Putamen (tissue), 1 donor: ENCODE results near the gene HSPA4L.

Experiments used
- DNase-seq: peaks from one replicate; pipeline ENCODE4 v3.0.0-alpha.2; 2016; ENCODE audit warnings: low spot score

HSPA4L gene

GRCh38 chr4:127782275-127783025 lies at the start of gene HSPA4L:
TSS of gene HSPA4L (plus strand) at chr4:127782322. CDS start at chr4:127782551, 229 bp downstream.
- DNase-seq = peak; percentile 55

DNA sequence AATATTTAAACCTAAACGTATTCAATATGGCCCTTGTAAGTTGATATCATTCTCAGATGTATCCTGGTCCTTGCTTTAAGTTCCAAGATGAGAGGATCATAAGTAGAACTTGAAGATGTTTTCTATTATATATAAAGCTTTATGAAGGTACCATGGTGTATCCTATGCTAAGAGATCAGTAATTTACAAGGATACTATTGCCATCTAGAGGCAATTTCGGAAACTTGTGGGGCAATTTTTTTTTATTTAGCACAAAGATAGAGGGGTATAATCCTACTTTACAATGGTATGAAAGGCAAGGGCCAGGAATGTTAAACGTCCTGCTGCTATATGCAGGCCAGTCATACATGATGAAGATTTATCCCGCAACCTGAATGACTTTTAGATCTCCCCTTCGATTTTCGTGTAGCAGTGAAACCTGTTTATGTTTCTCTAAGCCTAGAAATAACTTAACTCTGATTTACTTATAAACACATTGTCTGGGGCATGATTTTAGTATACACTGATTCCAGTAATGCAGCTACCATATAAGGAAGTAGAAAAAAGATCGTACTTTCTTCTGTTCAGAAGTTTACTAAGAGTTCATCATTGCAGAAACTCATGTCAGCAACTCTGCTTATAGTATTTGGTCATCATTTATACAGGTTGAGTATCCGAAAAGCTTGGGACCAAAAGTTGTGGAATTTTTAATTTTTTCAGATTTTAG lies 49.3 kb upstream of the HSPA4L start:
- DNase-seq = peak; percentile 24

GRCh38 chr4:127734976-127735375 lies 47.1 kb upstream of the HSPA4L start:
- no peak for DNase-seq

DNA sequence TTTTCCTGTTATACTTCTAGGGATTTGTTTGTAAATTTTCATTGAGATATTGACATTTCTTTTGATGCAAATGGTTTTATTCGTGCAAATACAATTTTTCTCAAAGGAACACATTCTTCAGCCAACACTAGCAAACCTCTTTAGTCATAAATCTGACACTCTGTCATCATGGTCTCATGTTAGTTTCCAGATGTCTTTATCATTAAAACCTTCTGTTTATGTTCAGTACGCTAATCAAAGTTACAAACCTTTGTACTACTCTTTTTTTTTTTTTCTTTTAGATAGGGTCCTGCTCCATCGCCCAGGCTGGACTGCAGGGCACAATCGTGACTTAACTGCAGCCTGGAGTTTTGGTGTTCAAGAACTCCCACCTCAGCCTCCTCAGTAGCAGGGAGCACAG lies 44.8 kb upstream of the HSPA4L start:
- DNase-seq = no peak

DNA sequence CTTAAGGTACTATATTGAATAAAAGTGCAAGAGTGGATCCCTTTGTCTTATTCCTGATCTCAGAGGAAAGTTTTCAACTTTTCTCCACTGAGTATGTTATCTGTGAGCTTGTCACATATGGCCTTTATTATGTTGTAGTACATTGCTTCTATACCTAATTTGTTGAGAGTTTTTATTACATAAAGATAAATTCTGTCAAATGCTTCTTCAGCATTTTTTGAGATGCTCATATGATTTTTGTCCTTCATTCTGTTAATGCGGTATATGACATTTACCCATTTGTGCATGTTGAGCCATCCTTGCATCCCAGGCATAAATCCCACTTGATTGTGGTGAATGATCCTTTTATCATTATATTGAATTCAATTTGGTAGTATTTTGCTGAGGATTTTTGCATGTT lies 40.9 kb upstream of the HSPA4L start:
- DNase-seq = no peak

GRCh38 chr4:127747883-127748282 lies 34.2 kb upstream of the HSPA4L start:
- no peak for DNase-seq

DNA sequence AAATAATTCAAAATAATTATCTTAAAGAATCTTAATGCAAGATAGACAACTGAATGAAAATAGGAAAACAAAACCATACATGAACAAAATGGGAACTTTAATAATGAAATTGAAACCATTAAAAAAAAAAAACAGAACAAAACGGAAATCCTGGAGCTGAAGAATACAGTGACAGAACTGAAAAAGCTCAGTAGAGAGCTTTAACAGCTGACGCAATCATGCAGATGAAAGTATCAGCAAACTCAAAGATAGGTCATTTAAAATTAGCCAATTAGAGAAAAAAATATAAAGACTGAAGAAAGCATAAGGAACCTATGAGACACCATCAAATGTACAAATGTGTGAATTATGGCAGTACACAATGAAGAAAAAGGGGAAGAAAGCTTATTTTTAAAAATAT lies 33.2 kb upstream of the HSPA4L start:
- no peak for DNase-seq

- no peak for DNase-seq
These were observed 25.2 kb upstream of the HSPA4L start for GRCh38 chr4:127756906-127757305.

GRCh38 chr4:127759228-127759820 lies 22.8 kb upstream of the HSPA4L start:
- no peak for DNase-seq

DNA sequence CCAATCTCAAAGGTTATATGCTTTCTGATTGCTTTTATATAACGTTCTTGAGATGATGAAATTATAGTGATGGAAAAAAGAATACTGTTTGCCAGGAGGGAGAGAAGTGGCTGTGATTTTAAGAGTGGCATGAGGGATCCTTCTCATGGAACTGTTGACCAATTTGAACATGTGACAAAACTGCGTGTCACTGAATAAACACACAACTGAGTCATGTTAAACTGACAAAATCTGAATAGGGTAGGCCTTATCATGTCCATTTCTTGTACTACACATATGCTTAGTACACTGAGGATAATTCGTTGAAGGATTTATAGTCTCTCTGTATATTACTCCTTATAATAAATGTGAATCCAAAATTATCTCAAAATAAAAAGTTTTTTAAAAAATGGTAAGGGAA lies 22.2 kb upstream of the HSPA4L start:
- no peak for DNase-seq

DNA sequence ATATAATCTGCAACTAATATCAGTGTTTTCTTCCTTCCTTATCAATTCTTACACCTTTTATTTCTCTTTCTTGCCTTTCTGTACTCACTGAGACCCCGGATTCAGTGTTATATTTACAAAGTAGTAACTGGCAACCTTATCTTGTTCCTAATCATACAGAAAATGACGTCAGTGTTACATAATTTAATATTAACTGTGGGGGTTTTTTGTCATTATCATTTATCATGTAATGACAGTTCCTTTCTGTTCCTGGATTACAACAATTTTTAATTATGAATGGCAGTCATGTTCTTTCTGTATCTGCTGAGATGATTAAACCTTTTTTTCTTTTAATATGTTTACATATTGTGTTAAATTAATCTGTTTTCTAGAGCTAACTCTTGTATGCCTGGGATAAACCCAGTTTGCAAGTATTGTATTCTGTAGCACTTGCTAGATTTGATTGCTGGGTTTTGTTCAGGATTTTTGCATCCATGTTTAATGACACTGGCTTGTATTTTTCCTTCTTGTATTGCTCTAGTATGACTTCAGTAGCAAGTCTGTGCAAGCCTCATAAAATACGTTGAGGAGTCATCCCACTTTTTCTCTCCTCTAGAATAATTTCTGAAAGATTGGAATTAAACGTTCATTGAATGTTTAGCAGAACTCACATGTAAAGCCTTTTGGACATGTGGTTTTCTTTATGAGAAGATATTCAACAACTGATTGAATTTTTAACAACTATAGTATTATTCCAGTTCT lies 10.4 kb upstream of the HSPA4L start:
- DNase-seq = no peak

DNA sequence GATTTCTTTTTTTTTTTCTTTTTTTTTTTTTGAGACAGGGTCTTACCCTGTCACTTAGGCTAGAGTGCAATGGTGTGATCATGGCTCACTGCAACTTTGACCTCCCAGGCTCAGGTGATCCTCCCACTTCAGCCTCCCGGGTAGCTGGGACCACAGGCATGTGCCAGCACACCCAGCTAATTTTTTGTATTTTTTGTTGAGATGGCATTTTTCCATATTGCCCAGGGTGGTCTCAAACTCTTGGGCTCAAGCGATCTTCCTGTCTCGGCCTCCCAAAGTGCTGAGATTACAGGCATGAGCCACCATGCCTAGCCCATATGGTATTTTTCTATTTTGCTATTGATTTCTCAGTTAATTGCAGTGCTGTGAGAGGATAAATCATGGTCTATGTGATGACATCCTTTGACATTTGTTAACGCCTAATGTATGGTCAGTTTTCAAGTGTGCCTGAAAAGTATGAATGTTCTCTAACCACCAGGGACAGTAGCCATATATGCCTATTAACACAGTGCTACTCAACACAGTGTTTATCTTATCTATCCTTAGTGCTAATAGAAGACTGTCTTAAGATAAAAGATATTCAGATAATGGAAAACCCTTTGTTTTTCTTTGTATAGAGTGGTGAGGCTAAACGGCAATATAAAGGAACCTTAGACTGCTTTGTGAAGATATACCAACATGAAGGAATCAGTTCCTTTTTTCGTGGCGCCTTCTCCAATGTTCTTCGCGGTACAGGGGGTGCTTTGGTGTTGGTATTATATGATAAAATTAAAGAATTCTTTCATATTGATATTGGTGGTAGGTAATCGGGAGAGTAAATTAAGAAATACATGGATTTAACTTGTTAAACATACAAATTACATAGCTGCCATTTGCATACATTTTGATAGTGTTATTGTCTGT lies 9.1 kb upstream of the HSPA4L start:
- no peak for DNase-seq

DNA sequence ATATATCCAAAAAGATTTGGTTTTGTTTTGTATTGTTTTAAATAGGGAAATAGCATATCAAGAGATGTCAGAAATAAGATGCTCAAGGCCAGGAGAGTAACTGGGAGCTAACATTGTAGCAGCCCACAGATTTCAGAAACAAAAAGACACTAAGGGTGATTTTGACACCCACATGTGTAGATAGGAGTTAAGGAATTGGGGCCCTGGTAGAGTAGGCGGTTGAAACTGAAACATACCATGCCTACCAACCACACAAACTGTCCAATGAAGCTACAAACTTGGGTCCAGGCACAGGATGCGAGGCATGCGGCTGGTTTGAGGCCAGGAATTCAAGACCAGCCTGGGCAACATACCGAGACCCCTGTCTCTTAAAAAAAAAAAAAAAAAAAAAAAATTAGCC lies 6.3 kb upstream of the HSPA4L start:
- no peak for DNase-seq

- DNase-seq = no peak
These were observed 5.5 kb upstream of the HSPA4L start for GRCh38 chr4:127776620-127777019.

DNA sequence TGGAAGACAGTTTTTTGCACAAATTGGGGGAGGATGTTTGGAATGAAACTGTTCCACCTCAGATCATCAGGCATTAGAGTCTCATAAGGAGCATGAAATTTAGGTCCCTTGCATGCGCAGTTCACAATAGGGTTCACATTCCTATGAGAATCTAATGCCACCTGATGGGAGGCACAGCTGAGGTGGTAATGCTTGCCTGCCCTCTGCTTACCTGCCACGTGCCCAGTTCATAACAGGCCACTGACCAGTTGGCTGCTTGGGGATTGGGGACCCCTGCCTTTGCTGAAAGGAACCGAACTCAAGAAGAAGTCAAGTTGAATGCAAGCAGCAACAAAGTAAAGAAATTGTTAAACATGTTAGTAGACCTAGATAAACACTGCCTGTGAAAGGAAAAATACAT lies 4.6 kb upstream of the HSPA4L start:
- no peak for DNase-seq

DNA sequence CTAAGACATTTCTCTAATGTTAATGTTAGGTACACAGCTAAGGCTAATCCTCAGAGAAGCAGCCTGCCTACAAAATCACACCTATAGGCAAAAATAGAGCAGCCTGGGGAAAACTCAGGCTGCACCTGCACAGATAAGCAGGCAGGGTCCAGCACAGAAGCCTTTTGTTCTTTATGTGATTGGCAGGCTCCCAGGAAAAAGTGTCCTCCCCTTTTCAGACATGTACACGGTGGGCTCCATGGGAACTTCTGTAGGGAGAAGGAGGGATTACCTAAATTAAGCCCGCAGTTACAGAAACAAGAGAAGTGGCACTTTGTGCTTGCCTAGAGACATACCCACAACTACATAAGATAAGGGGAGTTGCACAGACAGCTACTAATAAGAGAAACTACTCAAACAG lies 4.0 kb upstream of the HSPA4L start:
- DNase-seq = no peak

- DNase-seq = no peak
These were observed 1.5 kb upstream of the HSPA4L start for GRCh38 chr4:127780598-127780997.

- peak; percentile 34 for DNase-seq
These were observed 660 bp upstream of the HSPA4L start for GRCh38 chr4:127781300-127782024.

DNA sequence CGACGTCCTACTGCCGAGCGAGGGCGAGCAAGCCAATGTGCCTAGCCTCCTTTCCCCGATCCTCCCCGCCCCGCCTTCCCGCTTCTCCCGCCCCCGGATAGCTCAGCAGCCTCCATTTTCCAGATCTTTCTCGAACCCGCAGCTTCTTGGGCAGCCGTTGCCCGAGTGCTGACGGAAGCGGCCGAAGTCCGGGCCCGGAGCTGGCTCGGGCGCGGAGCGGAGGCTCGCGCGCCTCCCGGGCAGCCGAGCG lies 172 bp upstream of the HSPA4L start:
- DNase-seq = peak; percentile 89

GRCh38 chr4:127783026-127783769 lies 1.1 kb downstream of the HSPA4L start:
- DNase-seq = peak; percentile 53
